HepG2 (cell line): Measurements from ENCODE around the gene MPG. TPM values are rescaled to one million over a fixed set of nuclear protein-coding genes. Genes with fewer than 3 reads are reported as not detected.

Experiments
- EEA1 ChIP-seq: sonication (generic); formaldehyde crosslinking; IDR thresholded peaks from 2 replicates; pipeline ENCODE4 v1.5.1; 2020; ENCODE audit warnings: mild to moderate bottlenecking, missing genetic modification reagents, borderline replicate concordance
- GPBP1L1 ChIP-seq: sonication (generic); formaldehyde crosslinking; IDR thresholded peaks from 2 replicates; pipeline ENCODE4 v1.5.0; 2020; ENCODE audit warnings: mild to moderate bottlenecking, missing genetic modification reagents
- MAFK ChIP-seq, 2 experiments: IDR thresholded peaks in 1 of 2; conservative IDR thresholded peaks in 1 of 2; 2 replicates each; pipeline ENCODE4 v1.6.1; 2011; ENCODE audit warnings: improper control_type of control experiment in 2 of 2, low read length in 2 of 2
- MTERF4 ChIP-seq: sonication (generic); formaldehyde crosslinking; IDR thresholded peaks from 2 replicates; pipeline ENCODE4 v1.8.0; 2023; ENCODE audit warnings: mild to moderate bottlenecking, missing genetic modification reagents
- PBX3 ChIP-seq: sonication (generic); formaldehyde crosslinking; IDR thresholded peaks from 2 replicates; pipeline ENCODE4 v1.8.1; 2023; ENCODE audit warnings: missing genetic modification reagents, inconsistent platforms, borderline replicate concordance
- PHF8 ChIP-seq: sonication (generic); formaldehyde crosslinking; IDR thresholded peaks from 2 replicates; pipeline ENCODE4 v1.5.0; 2020; ENCODE audit warnings: missing genetic modification reagents
- REST ChIP-seq, 2 experiments: IDR thresholded peaks; 2 replicates each; pipeline ENCODE4 v1.6.1; 2011 to 2012; ENCODE audit warnings: low read length in 2 of 2, borderline replicate concordance in 1 of 2, low read depth in 1 of 2, mild to moderate bottlenecking in 1 of 2, moderate library complexity in 1 of 2
- SUZ12 ChIP-seq: fragments of 150-350 bp; IDR thresholded peaks from 2 replicates; pipeline ENCODE4 v1.6.1; 2014; ENCODE audit warnings: low read depth, low read length
- ZBTB34 ChIP-seq: sonication (generic); formaldehyde crosslinking; IDR thresholded peaks from 2 replicates; pipeline ENCODE4 v1.8.0; 2022; ENCODE audit warnings: mild to moderate bottlenecking, missing genetic modification reagents
- ZFP91 ChIP-seq: sonication (generic); formaldehyde crosslinking; IDR thresholded peaks from 2 replicates; pipeline ENCODE4 v1.9.0; 2022; ENCODE audit warnings: missing genetic modification reagents, mild to moderate bottlenecking, borderline replicate concordance
- ZFY ChIP-seq: sonication (generic); formaldehyde crosslinking; IDR thresholded peaks from 2 replicates; pipeline ENCODE4 v1.4.0; 2020; ENCODE audit warnings: missing genetic modification reagents
- ZNF18 ChIP-seq: sonication (generic); formaldehyde crosslinking; IDR thresholded peaks from 2 replicates; pipeline ENCODE4 v1.8.0; 2022; ENCODE audit warnings: mild to moderate bottlenecking, missing genetic modification reagents; ENCODE audit not compliant: insufficient replicate concordance
- ZNF430 ChIP-seq: sonication (generic); formaldehyde crosslinking; IDR thresholded peaks from 2 replicates; pipeline ENCODE4 v1.9.0; 2021; ENCODE audit warnings: mild to moderate bottlenecking, missing genetic modification reagents
- ZNF768 ChIP-seq: sonication (generic); formaldehyde crosslinking; IDR thresholded peaks from 2 replicates; pipeline ENCODE4 v1.4.0; 2020; ENCODE audit warnings: missing genetic modification reagents
- ZNF772 ChIP-seq: sonication (generic); formaldehyde crosslinking; IDR thresholded peaks from 2 replicates; pipeline ENCODE4 v1.5.0; 2020; ENCODE audit warnings: mild to moderate bottlenecking, missing genetic modification reagents
- ZNF788 ChIP-seq: sonication (generic); formaldehyde crosslinking; IDR thresholded peaks from 2 replicates; pipeline ENCODE4 v1.5.0; 2020; ENCODE audit warnings: mild to moderate bottlenecking, missing genetic modification reagents, borderline replicate concordance
- polyA plus RNA-seq, 8 experiments: library from polyadenylated mRNA; depleted of rRNA in 3 of 8; stranded (reverse) in 7 of 8; unstranded in 1 of 8; fragments of >200 nt; fragmentation: Illumina TruSeq in 4 of 8; extraction: Trizol in 4 of 8; gene quantifications; 2 replicates each; pipeline versions ENCODE4 v1.2.1 to v1.2.3, GENCODE V29; 2011 to 2016; ENCODE audit warnings: low read depth in 4 of 8, missing spikeins in 1 of 8, mixed read lengths in 1 of 8; ENCODE audit not compliant: insufficient read depth in 1 of 8
- total RNA-seq, 5 experiments: library from RNA; depleted of rRNA; stranded (reverse); fragments of >200 nt; fragmentation: Illumina TruSeq; extraction: Trizol; gene quantifications; 2 replicates each; pipeline ENCODE4 v1.2.3, GENCODE V29; 2016; ENCODE audit warnings: low read depth in 1 of 5

Gene MPG
- total and polyA plus RNA-seq, 2 of the 13 experiments (the other 11 are each of a cell fraction or from before 2014, with no cell fraction given): 59.1 to 62.5 TPM

- TF ChIP-seq ZFP91 (CRISPR knock-in tag) (0 out of 2 replicates have a peak, but pooled peaks have one; percentile 26), ZNF788 (CRISPR knock-in tag) (no peak), MTERF4 (CRISPR knock-in tag) (no peak), EEA1 (CRISPR knock-in tag) (peak; percentile 69; the same call in 1 of the 2 replicates), ZNF430 (CRISPR knock-in tag) (no peak), PBX3 (CRISPR knock-in tag) (no peak), ZFY (CRISPR knock-in tag) (peak; percentile 72), ZNF772 (no peak), PHF8 (peak; percentile 44; the same call in 1 of the 2 replicates), REST (IDR thresholded peaks at IDR 0.05; ENCODE audit: borderline replicate concordance in 1 of 2, low read depth in 1 of 2, low read length in 2 of 2) (no peak), ZNF18 (CRISPR knock-in tag) (no peak), ZNF768 (CRISPR knock-in tag) (0 out of 2 replicates have a peak, but pooled peaks have one; percentile 38), SUZ12 (no peak), MAFK (conservative IDR thresholded peaks at IDR 0.05 in 1 of 2, IDR thresholded peaks at IDR 0.05 in 1 of 2; ENCODE audit: low read length in 2 of 2) (no peak), ZBTB34 (CRISPR knock-in tag) (no peak), GPBP1L1 (CRISPR knock-in tag) (no peak)
These were observed 685 bp upstream of the MPG start (continued) for GRCh38 chr16:77273-77806.
